Measurements from ENCODE around the gene GALE.
"Not testable (repeated sequence)": the region's sequence is repeated elsewhere in the genome, so short reads cannot be mapped to it uniquely, and the experiment has no call there.

Gene GALE

GRCh38 chr1:23800400-23801337 is at the start of gene GALE:
Gene GALE, minus strand, starts transcription at chr1:23800754. Its CDS starts 1,747 bp downstream, at chr1:23799007.
- peak; percentile 71 to 98 (median 94) for DNase-seq

- peak in 1 of 56 donors; percentile 3 for DNase-seq
Measured at GRCh38 chr1:23848673-23849616, 48.4 kb upstream of the GALE start.

- not testable (repeated sequence) for DNase-seq
Measured at GRCh38 chr1:23847482-23848095, 47.0 kb upstream of the GALE start.

- no peak for DNase-seq
Measured at GRCh38 chr1:23845163-23845562, 44.6 kb upstream of the GALE start.

GRCh38 chr1:23843644-23844043 is 43.1 kb upstream of the GALE start:
- DNase-seq: no peak

GRCh38 chr1:23838401-23838866 is 37.9 kb upstream of the GALE start:
- DNase-seq: peak in 33 of 56 donors; percentile 1 to 62 (median 20)

- no peak for DNase-seq
Measured at GRCh38 chr1:23837908-23838307, 37.4 kb upstream of the GALE start.

GRCh38 chr1:23836037-23836436 is 35.5 kb upstream of the GALE start:
- DNase-seq: no peak

- not testable (repeated sequence) for DNase-seq
Measured at GRCh38 chr1:23834156-23834555, 33.6 kb upstream of the GALE start.

- DNase-seq: no peak
Measured at GRCh38 chr1:23827717-23828116, 27.2 kb upstream of the GALE start.

- DNase-seq: not testable (repeated sequence)
Measured at GRCh38 chr1:23826590-23826989, 26.0 kb upstream of the GALE start.

GRCh38 chr1:23825762-23826522 is 25.4 kb upstream of the GALE start:
- DNase-seq: peak in 1 of 56 donors; percentile 40

- peak in 55 of 56 donors; percentile 20 to 95 (median 84) for DNase-seq
Measured at GRCh38 chr1:23825076-23825761, 24.7 kb upstream of the GALE start, which contains the start of gene HMGCL. Gene HMGCL, minus strand, starts transcription at chr1:23825429. Its CDS starts 14 bp downstream, at chr1:23825415.

- no peak for DNase-seq
Measured at GRCh38 chr1:23824711-23825075, 24.1 kb upstream of the GALE start.

GRCh38 chr1:23823767-23824166 is 23.2 kb upstream of the GALE start:
- no peak for DNase-seq

- DNase-seq: no peak
Measured at GRCh38 chr1:23817633-23818032, 17.1 kb upstream of the GALE start.

GRCh38 chr1:23816906-23817305 is 16.4 kb upstream of the GALE start:
- DNase-seq: no peak

- DNase-seq: no peak
Measured at GRCh38 chr1:23816361-23816760, 15.8 kb upstream of the GALE start.

GRCh38 chr1:23814016-23814415 is 13.5 kb upstream of the GALE start:
- DNase-seq: no peak
